Right ventricle myocardium superior (tissue), 1 donor: ENCODE results near the gene VSIG2. TPM values are rescaled to one million over a fixed set of nuclear protein-coding genes. Genes with fewer than 3 reads are reported as not detected.
"Not testable (repeated sequence)": the region's sequence is repeated elsewhere in the genome, so short reads cannot be mapped to it uniquely, and the experiment has no call there.

Source experiments
- ATAC-seq: fragments of 200-7000 bp; cut with Tn5 transposase; one replicate; pipeline ENCODE4 v1.9.1; 2020; ENCODE audit warnings: mild to moderate bottlenecking; ENCODE audit not compliant: poor library complexity
- DNase-seq: peaks from one replicate; pipeline ENCODE4 v3.0.0-alpha.2; 2020
- intact Hi-C: fragments of 100-400 bp; cut with DNase I; formaldehyde crosslinking; loops from one replicate; pipeline ENCODE4 v1.11.2; 2022
- long read RNA-seq: library from polyadenylated mRNA; unstranded; transcript quantifications from one replicate; pipeline ENCODE4 v2.0.0, GENCODE V29; 2021
- total RNA-seq: library from RNA; stranded (reverse); fragmentation: NEBNext Ultra II Directional; extraction: Animal tissue kit (Norgen Biotek cat#: 25700); gene quantifications from one replicate; pipeline ENCODE4 v1.2.1, GENCODE V29; 2021
- donor health status: DM: no; HTN: yes; CAD: no; lungs with severe emphysema.

The VSIG2 gene, protein sequence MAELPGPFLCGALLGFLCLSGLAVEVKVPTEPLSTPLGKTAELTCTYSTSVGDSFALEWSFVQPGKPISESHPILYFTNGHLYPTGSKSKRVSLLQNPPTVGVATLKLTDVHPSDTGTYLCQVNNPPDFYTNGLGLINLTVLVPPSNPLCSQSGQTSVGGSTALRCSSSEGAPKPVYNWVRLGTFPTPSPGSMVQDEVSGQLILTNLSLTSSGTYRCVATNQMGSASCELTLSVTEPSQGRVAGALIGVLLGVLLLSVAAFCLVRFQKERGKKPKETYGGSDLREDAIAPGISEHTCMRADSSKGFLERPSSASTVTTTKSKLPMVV
- 1.2 TPM for total RNA-seq
- long read RNA-seq, partial matches to known transcripts = 0 of 1 reads
- long read RNA-seq, other reads (novel, unspliced or antisense) = 1 of 1 reads

- DNase-seq (no peak), ATAC-seq (peak; percentile 21)
- intact Hi-C loops = no loop called here
These were observed at the start of gene VSIG2 for GRCh38 chr11:124751741-124752470. Gene VSIG2 (minus strand): TSS chr11:124752255. CDS start chr11:124752137, 118 bp downstream.

- ATAC-seq (peak; percentile 13), DNase-seq (no peak)
- intact Hi-C loops = no loop called here
These were observed 49.0 kb upstream of the VSIG2 start for GRCh38 chr11:124801014-124801413.

GRCh38 chr11:124800226-124800929, 48.3 kb upstream of the VSIG2 start, which contains the start of gene MSANTD2:
Gene MSANTD2 (minus strand): TSS chr11:124800406. CDS start chr11:124800380, 26 bp downstream.
- DNase-seq = peak; percentile 90
- intact Hi-C loops = no loop called here
- peak; percentile 99 for ATAC-seq

GRCh38 chr11:124799348-124800225, 47.5 kb upstream of the VSIG2 start:
- ATAC-seq (peak; percentile 34), DNase-seq (peak; percentile 56)
- intact Hi-C loops = no loop called here

GRCh38 chr11:124798991-124799347, 46.9 kb upstream of the VSIG2 start:
- DNase-seq = no peak
- no peak for ATAC-seq
- intact Hi-C loops = no loop called here

DNA sequence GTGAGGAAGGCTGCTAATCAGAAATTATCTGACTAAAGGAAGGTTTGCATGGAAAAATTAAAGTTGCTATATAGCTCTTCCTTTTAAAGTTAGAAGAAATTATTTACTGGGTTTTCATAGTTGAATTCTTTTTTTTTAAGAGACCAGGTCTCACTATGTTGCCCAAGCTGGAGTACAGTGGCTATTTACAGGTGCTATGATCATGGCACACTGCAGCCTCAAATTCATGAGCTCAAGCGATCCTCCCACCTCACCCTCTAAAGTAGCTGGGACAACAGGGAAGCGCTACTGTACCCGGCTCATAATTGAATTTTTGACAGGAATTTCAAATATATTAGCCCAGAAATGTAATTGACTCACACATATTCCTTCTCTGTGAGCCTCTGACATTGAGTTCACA, 44.3 kb upstream of the VSIG2 start:
- no peak for DNase-seq
- intact Hi-C loops = no loop called here
- ATAC-seq = no peak

GRCh38 chr11:124793466-124794278, 41.6 kb upstream of the VSIG2 start:
- ATAC-seq = peak; percentile 68
- intact Hi-C loops = no loop called here

GRCh38 chr11:124791626-124792341, 39.7 kb upstream of the VSIG2 start:
- no peak for DNase-seq
- intact Hi-C loops = no loop called here
- ATAC-seq = no peak

More at GRCh38 chr11:124793466-124794278, 41.6 kb upstream of the VSIG2 start:
- DNase-seq = no peak

DNA sequence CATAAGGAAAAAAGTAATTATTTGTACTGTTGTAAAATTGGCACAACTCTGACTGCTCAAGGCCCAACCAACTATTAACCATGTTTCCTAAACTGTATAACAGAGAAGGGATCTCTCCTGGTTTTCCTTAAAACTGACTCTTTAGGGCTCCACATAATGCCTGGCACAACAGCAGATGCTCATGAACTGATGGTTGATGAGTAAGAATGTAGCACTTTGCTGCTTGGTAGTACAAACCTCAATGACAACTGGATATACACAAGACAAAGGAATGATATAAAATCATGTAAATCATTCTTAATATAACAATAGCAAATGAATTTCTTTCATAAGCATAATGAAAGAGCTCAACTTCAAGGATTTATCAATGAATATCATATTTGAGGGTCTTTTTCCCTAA, 36.5 kb upstream of the VSIG2 start:
- ATAC-seq = no peak
- intact Hi-C loops = no loop called here
- DNase-seq = no peak

GRCh38 chr11:124784051-124784450, 32.0 kb upstream of the VSIG2 start:
- ATAC-seq = no peak
- intact Hi-C loops = no loop called here
- no peak for DNase-seq

DNA sequence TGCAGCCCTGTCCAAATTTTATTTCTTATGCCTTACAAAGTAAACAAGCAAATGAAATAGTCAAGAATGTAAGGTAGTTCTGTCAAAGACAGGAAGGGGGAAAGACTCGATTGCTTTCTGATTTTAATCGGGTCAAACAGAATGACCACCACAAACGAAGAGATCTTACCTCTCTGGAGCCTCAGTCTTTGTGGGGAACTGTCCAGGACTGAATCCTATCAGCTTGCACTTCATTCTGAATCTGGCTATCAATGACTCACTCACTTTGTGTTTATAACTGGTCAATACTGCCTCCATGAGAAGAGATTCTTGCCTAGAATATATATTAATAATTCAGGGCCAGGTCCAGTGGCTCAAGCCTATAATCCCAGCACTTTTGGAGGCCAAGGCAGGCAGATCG, 30.9 kb upstream of the VSIG2 start:
- ATAC-seq = no peak
- no peak for DNase-seq
- intact Hi-C loops = no loop called here

DNA sequence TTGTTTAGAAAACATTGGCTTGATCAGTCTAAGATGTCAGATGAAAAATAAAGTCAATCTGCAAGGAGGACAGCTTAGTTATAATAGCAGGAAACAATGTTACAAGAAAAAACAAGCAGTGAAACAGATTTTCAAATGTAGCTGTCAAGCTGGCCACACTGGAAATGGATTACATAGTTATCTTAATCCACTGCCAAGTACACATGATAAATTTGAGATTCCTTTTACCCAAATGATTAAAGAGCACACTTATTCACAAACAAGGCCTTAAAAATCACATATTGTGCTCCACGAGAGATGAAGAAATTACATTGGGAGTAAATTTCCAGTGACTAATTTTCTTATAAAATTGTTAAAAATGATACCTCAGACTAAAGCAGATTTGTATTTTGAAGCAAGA, 27.5 kb upstream of the VSIG2 start:
- ATAC-seq (no peak), DNase-seq (no peak)
- intact Hi-C loops = no loop called here

GRCh38 chr11:124778281-124778680, 26.2 kb upstream of the VSIG2 start:
- intact Hi-C loops = no loop called here

DNA sequence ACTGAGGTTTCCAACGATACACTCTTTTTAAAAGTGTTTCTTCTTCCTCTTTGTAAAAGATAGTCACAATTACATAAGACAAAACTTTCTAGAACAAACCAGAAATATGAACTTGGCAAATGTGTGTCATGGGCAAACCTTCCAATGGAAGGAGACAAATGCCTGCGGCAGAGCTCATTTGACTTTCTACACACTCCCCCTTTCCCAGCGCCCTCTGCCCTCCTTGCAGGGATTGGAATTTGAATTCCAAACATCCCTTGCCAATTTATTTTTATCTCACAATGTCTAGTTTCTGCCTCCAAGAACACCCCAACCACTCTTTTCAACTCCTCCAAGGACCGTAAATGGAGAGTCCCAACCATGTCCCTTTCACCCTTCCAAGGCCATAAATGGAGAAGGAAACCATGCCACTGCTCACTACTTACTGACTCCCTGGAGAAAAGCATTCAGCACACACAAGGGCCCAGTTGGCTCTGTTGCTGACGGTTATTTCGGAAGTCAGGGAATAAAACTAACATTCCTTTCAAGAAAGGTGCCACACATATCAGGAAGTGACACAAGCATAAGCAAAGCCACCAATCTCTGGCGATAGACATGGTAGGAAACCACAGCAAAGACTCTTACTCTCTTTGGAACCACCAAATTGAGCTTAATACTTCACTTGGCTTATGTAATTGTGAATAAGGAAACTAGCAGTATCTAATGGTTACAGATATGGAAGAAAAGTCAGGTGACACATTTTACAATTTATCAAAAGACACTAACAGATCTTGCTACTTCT, 25.0 kb upstream of the VSIG2 start:
- no peak for ATAC-seq
- intact Hi-C loops = no loop called here
- no peak for DNase-seq

More at GRCh38 chr11:124778281-124778680, 26.2 kb upstream of the VSIG2 start:
- DNase-seq = no peak
- no peak for ATAC-seq

- intact Hi-C loops, ATAC-seq, DNase-seq: not testable (repeated sequence)
These were observed 18.9 kb upstream of the VSIG2 start for GRCh38 chr11:124770959-124771358.
